ENCODE measurements around the gene RGL3.

DNA sequence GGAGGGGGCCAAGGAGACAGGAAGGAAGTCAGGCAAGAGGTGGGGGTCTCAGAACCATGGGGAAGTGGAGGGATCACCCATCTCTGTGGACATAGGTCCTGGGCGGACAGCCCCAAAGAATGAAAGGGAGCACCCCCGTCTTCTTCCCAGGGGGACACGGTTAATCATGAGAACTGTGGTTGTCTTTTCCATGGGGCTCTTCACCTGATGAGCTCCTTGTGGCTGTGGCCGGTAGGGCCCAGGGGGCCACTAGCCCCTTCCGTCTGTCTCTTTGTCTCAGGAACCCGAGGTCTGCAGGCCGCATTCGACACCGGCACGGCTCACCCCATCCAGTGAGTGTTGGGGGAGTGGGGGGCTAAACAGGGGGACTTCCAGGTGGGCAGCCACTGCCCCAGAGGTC, 55.2 kb downstream of the RGL3 start:
- TF ChIP-seq POLR2AphosphoS5 (IDR thresholded peaks at IDR 0.05), result no peak
- TF ChIP-seq POLR2A (IDR thresholded peaks at IDR 0.05), result no peak

All from prostate gland (tissue), 1 donor.